Ishikawa (cell line): ENCODE data around the gene CELSR1.
A peak's percentile ranks its signal among the peaks of the same experiment; 100 is the strongest.

Experiments used
- CEBPB ChIP-seq: IDR thresholded peaks from 2 replicates; pipeline ENCODE4 v1.6.1; 2012
- CREB1 ChIP-seq: IDR thresholded peaks from 2 replicates; pipeline ENCODE4 v1.6.1; 2012; ENCODE audit warnings: low read depth
- EGR1 ChIP-seq: IDR thresholded peaks from 2 replicates; pipeline ENCODE4 v1.6.1; 2012
- EP300 ChIP-seq: IDR thresholded peaks from 2 replicates; pipeline ENCODE4 v1.6.1; 2012; ENCODE audit warnings: borderline replicate concordance
- FOXM1 ChIP-seq: IDR thresholded peaks from 2 replicates; pipeline ENCODE4 v1.6.1; 2012; ENCODE audit warnings: low read depth, borderline replicate concordance
- MAX ChIP-seq: IDR thresholded peaks from 2 replicates; pipeline ENCODE4 v1.6.1; 2012
- NFIC ChIP-seq: IDR thresholded peaks from 2 replicates; pipeline ENCODE4 v1.6.1; 2012
- RAD21 ChIP-seq: IDR thresholded peaks from 2 replicates; pipeline ENCODE4 v1.6.1; 2012; ENCODE audit warnings: low read depth
- REST ChIP-seq: IDR thresholded peaks from 2 replicates; pipeline ENCODE4 v1.6.1; 2012; ENCODE audit warnings: low read depth, mild to moderate bottlenecking
- TAF1 ChIP-seq: IDR thresholded peaks from 2 replicates; pipeline ENCODE4 v1.6.1; 2012; ENCODE audit warnings: low read depth, mild to moderate bottlenecking
- TCF12 ChIP-seq: IDR thresholded peaks from 2 replicates; pipeline ENCODE4 v1.6.1; 2012; ENCODE audit warnings: low read depth
- TEAD4 ChIP-seq: IDR thresholded peaks from 2 replicates; pipeline ENCODE4 v1.6.1; 2012
- USF1 ChIP-seq: IDR thresholded peaks from 2 replicates; pipeline ENCODE4 v1.6.1; 2012
- YY1 ChIP-seq: IDR thresholded peaks from 2 replicates; pipeline ENCODE4 v1.6.1; 2012; ENCODE audit warnings: low read depth
- ZBTB7A ChIP-seq: IDR thresholded peaks from 2 replicates; pipeline ENCODE4 v1.6.1; 2012; ENCODE audit warnings: low read depth

CELSR1 gene

GRCh38 chr22:46515208-46516111, 22.0 kb downstream of the CELSR1 start:
- TF ChIP-seq USF1, result peak; percentile 81
- no peak for TF ChIP-seq RAD21

- TF ChIP-seq REST, result no peak
- TF ChIP-seq NFIC, result no peak
- no peak for TF ChIP-seq EP300
- no peak for TF ChIP-seq EGR1
- no peak for TF ChIP-seq FOXM1
- no peak for TF ChIP-seq USF1
- no peak for TF ChIP-seq CEBPB
- no peak for TF ChIP-seq YY1
- no peak for TF ChIP-seq RAD21
- TF ChIP-seq ZBTB7A, result no peak
- no peak for TF ChIP-seq CREB1
- no peak for TF ChIP-seq MAX
- no peak for TF ChIP-seq TAF1
- TF ChIP-seq TEAD4, result no peak
- TF ChIP-seq TCF12, result no peak
These were observed 22.7 kb downstream of the CELSR1 start for GRCh38 chr22:46514592-46515207.

- no peak for TF ChIP-seq NFIC
- TF ChIP-seq EP300, result no peak
- TF ChIP-seq EGR1, result no peak
- TF ChIP-seq REST, result no peak
- TF ChIP-seq CEBPB, result no peak
- no peak for TF ChIP-seq CREB1
- TF ChIP-seq TEAD4, result no peak
- no peak for TF ChIP-seq USF1
- no peak for TF ChIP-seq FOXM1
- no peak for TF ChIP-seq YY1
- TF ChIP-seq MAX, result no peak
- TF ChIP-seq TAF1, result no peak
- TF ChIP-seq RAD21, result no peak
These were observed 23.4 kb downstream of the CELSR1 start for GRCh38 chr22:46513908-46514550.

- TF ChIP-seq CEBPB, result no peak
- no peak for TF ChIP-seq USF1
- no peak for TF ChIP-seq NFIC
- TF ChIP-seq EGR1, result no peak
- TF ChIP-seq YY1, result no peak
- TF ChIP-seq TCF12, result no peak
- no peak for TF ChIP-seq ZBTB7A
- TF ChIP-seq REST, result no peak
- no peak for TF ChIP-seq CREB1
- no peak for TF ChIP-seq TAF1
- no peak for TF ChIP-seq TEAD4
- no peak for TF ChIP-seq MAX
- TF ChIP-seq FOXM1, result no peak
- no peak for TF ChIP-seq EP300
- TF ChIP-seq RAD21, result no peak
These were observed 24.7 kb downstream of the CELSR1 start for GRCh38 chr22:46512683-46513082.
